Activated CD8-positive, alpha-beta memory T cell treated with anti-CD3 and anti-CD28 coated beads, Interleukin-2, amount 50 U/mL, for 1 hour (primary cell): ENCODE results near the gene STK39.

Experiments used
- DNase-seq: peaks from one replicate; pipeline ENCODE4 v3.0.0-alpha.2; 2020; ENCODE audit errors: extremely low read depth

The STK39 gene

GRCh38 chr2:168159754-168160585 is 87.4 kb downstream of the STK39 start:
- DNase-seq: no peak

- no peak for DNase-seq
Observed at GRCh38 chr2:168158586-168158985, 88.8 kb downstream of the STK39 start.

GRCh38 chr2:168157926-168158325 is 89.5 kb downstream of the STK39 start:
- no peak for DNase-seq

- DNase-seq: no peak
Observed at GRCh38 chr2:168157070-168157469, 90.3 kb downstream of the STK39 start.

GRCh38 chr2:168156661-168157060 is 90.7 kb downstream of the STK39 start:
- no peak for DNase-seq

- no peak for DNase-seq
Observed at GRCh38 chr2:168155680-168156079, 91.7 kb downstream of the STK39 start.

GRCh38 chr2:168155046-168155445 is 92.3 kb downstream of the STK39 start:
- DNase-seq: no peak

GRCh38 chr2:168152902-168153530 is 94.4 kb downstream of the STK39 start:
- no peak for DNase-seq

GRCh38 chr2:168149986-168150385 is 97.4 kb downstream of the STK39 start:
- no peak for DNase-seq

GRCh38 chr2:168149150-168149974 is 98.0 kb downstream of the STK39 start:
- no peak for DNase-seq

GRCh38 chr2:168147830-168148794 is 99.3 kb downstream of the STK39 start:
- no peak for DNase-seq

- DNase-seq: no peak
Observed at GRCh38 chr2:168146892-168147810, 100.2 kb downstream of the STK39 start.

GRCh38 chr2:168145426-168146310 is 101.7 kb downstream of the STK39 start:
- no peak for DNase-seq

GRCh38 chr2:168145011-168145410 is 102.4 kb downstream of the STK39 start:
- DNase-seq: no peak

- no peak for DNase-seq
Observed at GRCh38 chr2:168143813-168144212, 103.6 kb downstream of the STK39 start.

GRCh38 chr2:168140892-168141291 is 106.5 kb downstream of the STK39 start:
- DNase-seq: no peak

GRCh38 chr2:168139852-168140251 is 107.5 kb downstream of the STK39 start:
- DNase-seq: no peak

- DNase-seq: no peak
Observed at GRCh38 chr2:168138901-168139300, 108.5 kb downstream of the STK39 start.

- no peak for DNase-seq
Observed at GRCh38 chr2:168138374-168138773, 109.0 kb downstream of the STK39 start.
